ENCODE measurements around the gene NFX1.

DNA sequence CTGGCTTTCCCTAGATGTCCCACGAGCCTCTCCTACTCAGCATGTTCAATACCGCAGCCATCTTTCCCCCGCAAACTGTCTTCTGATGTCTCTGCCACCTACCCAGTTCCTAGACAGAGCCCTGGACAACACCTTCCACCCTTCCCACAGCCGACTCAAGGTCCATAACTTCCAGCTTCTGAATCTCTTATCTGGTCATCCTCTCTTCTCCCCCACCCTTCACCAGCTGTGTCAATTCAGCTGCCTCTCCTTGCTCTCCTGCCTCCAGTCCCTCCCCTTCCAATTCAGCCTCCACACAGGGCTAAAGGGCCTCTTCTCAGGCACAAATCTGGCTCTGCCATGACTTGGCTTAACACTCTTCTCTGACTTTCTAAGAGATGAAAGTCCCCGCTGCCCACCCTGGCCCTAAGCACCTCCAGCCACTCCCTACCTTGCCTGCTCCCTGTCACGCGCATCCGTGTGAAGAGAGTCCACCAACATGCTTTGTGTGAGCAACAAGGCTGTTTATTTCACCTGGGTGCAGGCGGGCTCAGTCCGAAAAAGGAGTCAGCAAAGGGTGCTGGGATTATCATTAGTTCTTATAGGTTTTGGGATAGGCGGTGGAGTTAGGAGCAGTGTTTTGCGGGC, 86.9 kb downstream of the NFX1 start:
- TF ChIP-seq, protein P1, sequence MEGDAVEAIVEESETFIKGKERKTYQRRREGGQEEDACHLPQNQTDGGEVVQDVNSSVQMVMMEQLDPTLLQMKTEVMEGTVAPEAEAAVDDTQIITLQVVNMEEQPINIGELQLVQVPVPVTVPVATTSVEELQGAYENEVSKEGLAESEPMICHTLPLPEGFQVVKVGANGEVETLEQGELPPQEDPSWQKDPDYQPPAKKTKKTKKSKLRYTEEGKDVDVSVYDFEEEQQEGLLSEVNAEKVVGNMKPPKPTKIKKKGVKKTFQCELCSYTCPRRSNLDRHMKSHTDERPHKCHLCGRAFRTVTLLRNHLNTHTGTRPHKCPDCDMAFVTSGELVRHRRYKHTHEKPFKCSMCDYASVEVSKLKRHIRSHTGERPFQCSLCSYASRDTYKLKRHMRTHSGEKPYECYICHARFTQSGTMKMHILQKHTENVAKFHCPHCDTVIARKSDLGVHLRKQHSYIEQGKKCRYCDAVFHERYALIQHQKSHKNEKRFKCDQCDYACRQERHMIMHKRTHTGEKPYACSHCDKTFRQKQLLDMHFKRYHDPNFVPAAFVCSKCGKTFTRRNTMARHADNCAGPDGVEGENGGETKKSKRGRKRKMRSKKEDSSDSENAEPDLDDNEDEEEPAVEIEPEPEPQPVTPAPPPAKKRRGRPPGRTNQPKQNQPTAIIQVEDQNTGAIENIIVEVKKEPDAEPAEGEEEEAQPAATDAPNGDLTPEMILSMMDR (IDR thresholded peaks at IDR 0.05; ENCODE audit: insufficient read depth, low read length, poor library complexity, severe bottlenecking): no peak
- TF ChIP-seq EZH2phosphoT487 (conservative IDR thresholded peaks at IDR 0.05; ENCODE audit: low read length): no peak

All from SU-DHL-6 (cell line).